ENCODE measurements around the gene NCL.

GRCh38 chr2:231455890-231456289 lies 8.4 kb downstream of the NCL start:
- no peak for TF ChIP-seq CTCF (conservative IDR thresholded peaks at IDR 0.05)
- no peak for TF ChIP-seq EZH2 (IDR thresholded peaks at IDR 0.05; ENCODE audit: low read depth)

Data from PC-9 (cell line).